ENCODE measurements around the gene ROPN1L. TPM values are rescaled to one million over a fixed set of nuclear protein-coding genes. Genes with fewer than 3 reads are reported as not detected.

Gene ROPN1L
- total RNA-seq, 1 experiment from 2014 or later = 0.82 TPM

GRCh38 chr5:10464173-10464572, 22.5 kb downstream of the ROPN1L start:
- H3K27me3 Mint-ChIP-seq (ENCODE audit: insufficient read depth, unreplicated experiment) = no peaks in the 10 kb centered on the region
- H3K4me1 Mint-ChIP-seq (ENCODE audit: insufficient read depth, unreplicated experiment) = peaks cover 56% of the 10 kb centered on the region
- H3K9me3 Mint-ChIP-seq (ENCODE audit: unreplicated experiment) = no peaks in the 10 kb centered on the region
- ChIA-PET CTCF (interaction anchor here (0.7 kb wide), 1 partner anchor 163 kb away, joined by 3 read pairs; no protein-coding TSS in a partner anchor), POLR2A (interaction anchor here (0.7 to 0.8 kb wide), 2 partner anchors 9 to 97 kb away, joined by 3 to 6 read pairs; no protein-coding TSS in a partner anchor)
- intact Hi-C loops (cut with micrococcal nuclease) = no loop called here
- no peaks in the 10 kb centered on the region for H3K36me3 Mint-ChIP-seq (ENCODE audit: insufficient read depth, unreplicated experiment)
- TF ChIP-seq CTCF (IDR thresholded peaks at IDR 0.05; ENCODE audit: unreplicated experiment) = no peak
- no peak overlapping the region for H3K4me3 Mint-ChIP-seq (ENCODE audit: unreplicated experiment)
- no peak overlapping the region for H3K27ac Mint-ChIP-seq (ENCODE audit: low read depth, unreplicated experiment)
- no TSS peak for BruUV-seq (replicated peaks)
- no peak for DNase-seq (ENCODE audit: unreplicated experiment)

- peaks cover 43% of the 10 kb centered on the region for H3K4me1 Mint-ChIP-seq (ENCODE audit: insufficient read depth, unreplicated experiment)
- TF ChIP-seq CTCF (IDR thresholded peaks at IDR 0.05; ENCODE audit: unreplicated experiment) = no peak
- no peak overlapping the region for H3K27ac Mint-ChIP-seq (ENCODE audit: low read depth, unreplicated experiment)
- CTCF ChIA-PET = interaction anchor here (0.5 kb wide), 1 partner anchor 14 kb away, joined by 3 read pairs; no protein-coding TSS in a partner anchor
- H3K4me3 Mint-ChIP-seq (ENCODE audit: unreplicated experiment) = no peak overlapping the region
- H3K9me3 Mint-ChIP-seq (ENCODE audit: unreplicated experiment) = no peaks in the 10 kb centered on the region
- no TSS peak for BruUV-seq (replicated peaks)
- POLR2A ChIA-PET = interaction anchor here (1.0 kb wide), 1 partner anchor 11 kb away, joined by 6 read pairs; no protein-coding TSS in a partner anchor
- no peaks in the 10 kb centered on the region for H3K36me3 Mint-ChIP-seq (ENCODE audit: insufficient read depth, unreplicated experiment)
- H3K27me3 Mint-ChIP-seq (ENCODE audit: insufficient read depth, unreplicated experiment) = no peaks in the 10 kb centered on the region
- DNase-seq (ENCODE audit: unreplicated experiment) = no peak
- intact Hi-C loops (cut with micrococcal nuclease) = no loop called here
These were observed 24.0 kb downstream of the ROPN1L start for GRCh38 chr5:10465726-10466125.

GRCh38 chr5:10466446-10467073, 24.9 kb downstream of the ROPN1L start:
- H3K36me3 Mint-ChIP-seq (ENCODE audit: insufficient read depth, unreplicated experiment) = no peaks in the 10 kb centered on the region
- intact Hi-C loops (cut with micrococcal nuclease) = no loop called here
- no peak for TF ChIP-seq CTCF (IDR thresholded peaks at IDR 0.05; ENCODE audit: unreplicated experiment)
- ChIA-PET POLR2A (interaction anchor here (1.0 kb wide), 1 partner anchor 10 kb away, joined by 6 read pairs; no protein-coding TSS in a partner anchor), CTCF (interaction anchor here (0.5 kb wide), 1 partner anchor 13 kb away, joined by 3 read pairs; no protein-coding TSS in a partner anchor)
- DNase-seq (ENCODE audit: unreplicated experiment) = no peak
- H3K4me3 Mint-ChIP-seq (ENCODE audit: unreplicated experiment) = no peak overlapping the region
- H3K27ac Mint-ChIP-seq (ENCODE audit: low read depth, unreplicated experiment) = peak overlapping the region; percentile 27
- no peaks in the 10 kb centered on the region for H3K9me3 Mint-ChIP-seq (ENCODE audit: unreplicated experiment)
- no peaks in the 10 kb centered on the region for H3K27me3 Mint-ChIP-seq (ENCODE audit: insufficient read depth, unreplicated experiment)
- peaks cover 35% of the 10 kb centered on the region for H3K4me1 Mint-ChIP-seq (ENCODE audit: insufficient read depth, unreplicated experiment)
- BruUV-seq (replicated peaks) = no TSS peak

GRCh38 chr5:10467281-10468198, 25.9 kb downstream of the ROPN1L start:
- intact Hi-C loops (cut with micrococcal nuclease) = no loop called here
- H3K27me3 Mint-ChIP-seq (ENCODE audit: insufficient read depth, unreplicated experiment) = no peaks in the 10 kb centered on the region
- peak; percentile 51 for DNase-seq (ENCODE audit: unreplicated experiment)
- peaks cover 25% of the 10 kb centered on the region for H3K4me1 Mint-ChIP-seq (ENCODE audit: insufficient read depth, unreplicated experiment)
- CTCF ChIA-PET = interaction anchor here (0.5 to 1.2 kb wide), 4 partner anchors 15 to 125 kb away, joined by 3 to 5 read pairs (median 4); no protein-coding TSS in a partner anchor
- H3K27ac Mint-ChIP-seq (ENCODE audit: low read depth, unreplicated experiment) = peak overlapping the region; percentile 27
- H3K36me3 Mint-ChIP-seq (ENCODE audit: insufficient read depth, unreplicated experiment) = no peaks in the 10 kb centered on the region
- BruUV-seq (replicated peaks) = no TSS peak
- no peak for TF ChIP-seq CTCF (IDR thresholded peaks at IDR 0.05; ENCODE audit: unreplicated experiment)
- H3K4me3 Mint-ChIP-seq (ENCODE audit: unreplicated experiment) = no peak overlapping the region
- POLR2A ChIA-PET = interaction anchor here (0.7 to 0.9 kb wide), 2 partner anchors 11 to 61 kb away, joined by 3 read pairs; no protein-coding TSS in a partner anchor
- no peaks in the 10 kb centered on the region for H3K9me3 Mint-ChIP-seq (ENCODE audit: unreplicated experiment)
